ENCODE measurements around the gene TIMM10.

DNA sequence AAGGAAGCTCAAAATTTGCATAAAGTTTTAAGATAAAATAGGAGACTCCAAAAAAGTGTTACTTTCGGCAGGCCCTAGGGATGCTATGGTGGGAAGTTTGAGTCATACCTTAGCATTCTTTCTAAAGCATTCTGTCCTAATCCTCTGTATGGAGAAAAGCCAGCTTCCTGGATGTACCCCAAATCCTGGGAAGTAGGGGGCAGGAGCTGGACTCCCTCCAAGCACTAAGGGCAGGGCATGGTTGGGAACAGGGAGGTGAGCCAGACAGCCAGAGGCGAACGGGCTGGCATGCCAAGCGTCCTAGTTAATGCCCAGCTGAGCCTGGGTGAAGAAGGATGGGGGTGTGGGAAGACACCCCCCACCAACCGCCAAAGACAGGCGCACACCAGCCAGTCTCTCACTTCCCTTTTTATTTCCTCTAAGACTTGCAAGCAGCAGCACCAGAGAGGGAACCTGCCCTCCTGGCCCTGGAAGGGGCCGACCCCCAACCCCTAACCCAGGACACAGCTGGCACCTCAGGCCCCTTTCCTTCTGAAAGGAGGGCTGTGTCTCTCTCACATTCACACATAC lies 46.3 kb downstream of the TIMM10 start:
- TF ChIP-seq, protein P1, sequence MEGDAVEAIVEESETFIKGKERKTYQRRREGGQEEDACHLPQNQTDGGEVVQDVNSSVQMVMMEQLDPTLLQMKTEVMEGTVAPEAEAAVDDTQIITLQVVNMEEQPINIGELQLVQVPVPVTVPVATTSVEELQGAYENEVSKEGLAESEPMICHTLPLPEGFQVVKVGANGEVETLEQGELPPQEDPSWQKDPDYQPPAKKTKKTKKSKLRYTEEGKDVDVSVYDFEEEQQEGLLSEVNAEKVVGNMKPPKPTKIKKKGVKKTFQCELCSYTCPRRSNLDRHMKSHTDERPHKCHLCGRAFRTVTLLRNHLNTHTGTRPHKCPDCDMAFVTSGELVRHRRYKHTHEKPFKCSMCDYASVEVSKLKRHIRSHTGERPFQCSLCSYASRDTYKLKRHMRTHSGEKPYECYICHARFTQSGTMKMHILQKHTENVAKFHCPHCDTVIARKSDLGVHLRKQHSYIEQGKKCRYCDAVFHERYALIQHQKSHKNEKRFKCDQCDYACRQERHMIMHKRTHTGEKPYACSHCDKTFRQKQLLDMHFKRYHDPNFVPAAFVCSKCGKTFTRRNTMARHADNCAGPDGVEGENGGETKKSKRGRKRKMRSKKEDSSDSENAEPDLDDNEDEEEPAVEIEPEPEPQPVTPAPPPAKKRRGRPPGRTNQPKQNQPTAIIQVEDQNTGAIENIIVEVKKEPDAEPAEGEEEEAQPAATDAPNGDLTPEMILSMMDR (IDR thresholded peaks at IDR 0.05), result no peak
- TF ChIP-seq POLR2A (IDR thresholded peaks at IDR 0.05), result no peak

All from right lobe of liver (tissue), 4 donors.